HEK293 (cell line): Measurements from ENCODE around the gene TIE1.

ENCODE experiments used
- CTCF ChIP-seq: fragments of 450-650 bp; formaldehyde crosslinking; IDR thresholded peaks from 2 replicates; pipeline ENCODE4 v1.5.1; 2016; ENCODE audit warnings: missing biosample characterization, missing genetic modification characterization
- ELK4 ChIP-seq: IDR thresholded peaks from 2 replicates; pipeline ENCODE4 v1.6.1; 2011; ENCODE audit warnings: mild to moderate bottlenecking, low read depth, low read length, borderline replicate concordance
- KLF10 ChIP-seq: fragments of 450-650 bp; IDR thresholded peaks from 2 replicates; pipeline ENCODE4 v1.5.1; 2018; ENCODE audit warnings: missing biosample characterization, mild to moderate bottlenecking, missing genetic modification characterization
- ZNF138 ChIP-seq: fragments of 450-650 bp; formaldehyde crosslinking; IDR thresholded peaks from 2 replicates; pipeline ENCODE4 v1.5.1; 2016; ENCODE audit warnings: missing biosample characterization, missing genetic modification characterization, borderline replicate concordance
- ZNF155 ChIP-seq: fragments of 450-650 bp; formaldehyde crosslinking; IDR thresholded peaks from 2 replicates; pipeline ENCODE4 v1.5.1; 2016; ENCODE audit warnings: missing biosample characterization, missing genetic modification characterization
- ZNF350 ChIP-seq: fragments of 450-650 bp; formaldehyde crosslinking; IDR thresholded peaks from 2 replicates; pipeline ENCODE4 v1.5.0; 2017; ENCODE audit warnings: missing biosample characterization, mild to moderate bottlenecking, missing genetic modification characterization
- ZNF449 ChIP-seq: fragments of 450-650 bp; formaldehyde crosslinking; IDR thresholded peaks from 2 replicates; pipeline ENCODE4 v1.5.1; 2017; ENCODE audit warnings: missing biosample characterization, mild to moderate bottlenecking, missing genetic modification characterization, moderate library complexity
- ZNF501 ChIP-seq: fragments of 450-650 bp; formaldehyde crosslinking; IDR thresholded peaks from 2 replicates; pipeline ENCODE4 v1.5.1; 2016; ENCODE audit warnings: missing biosample characterization, missing genetic modification characterization
- ZNF768 ChIP-seq: fragments of 450-650 bp; formaldehyde crosslinking; IDR thresholded peaks from 2 replicates; pipeline ENCODE4 v1.5.1; 2018; ENCODE audit warnings: missing biosample characterization, mild to moderate bottlenecking, missing genetic modification characterization
- ZNF830 ChIP-seq: fragments of 450-650 bp; IDR thresholded peaks from 2 replicates; pipeline ENCODE4 v1.5.0; 2018; ENCODE audit warnings: missing biosample characterization, missing genetic modification characterization, low read depth, mild to moderate bottlenecking, moderate library complexity

- no peak for TF ChIP-seq ZNF138 (tag by site-specific recombination)
- no peak for TF ChIP-seq ZNF768
- TF ChIP-seq CTCF (tag by site-specific recombination): no peak
- TF ChIP-seq ZNF350: no peak
- no peak for TF ChIP-seq KLF10
- no peak for TF ChIP-seq ZNF830
- no peak for TF ChIP-seq ZNF155 (tag by site-specific recombination)
- no peak for TF ChIP-seq ELK4
- TF ChIP-seq ZNF501 (tag by site-specific recombination): no peak
- TF ChIP-seq ZNF449 (tag by site-specific recombination): no peak
Measured at GRCh38 chr1:43303471-43304313, 2.9 kb downstream of the TIE1 start.
